ENCODE results near the gene PTX4. TPM values are rescaled to one million over a fixed set of nuclear protein-coding genes. Genes with fewer than 3 reads are reported as not detected.

Gene PTX4
- total RNA-seq, 1 donor from 2014 or later: not detected

DNA sequence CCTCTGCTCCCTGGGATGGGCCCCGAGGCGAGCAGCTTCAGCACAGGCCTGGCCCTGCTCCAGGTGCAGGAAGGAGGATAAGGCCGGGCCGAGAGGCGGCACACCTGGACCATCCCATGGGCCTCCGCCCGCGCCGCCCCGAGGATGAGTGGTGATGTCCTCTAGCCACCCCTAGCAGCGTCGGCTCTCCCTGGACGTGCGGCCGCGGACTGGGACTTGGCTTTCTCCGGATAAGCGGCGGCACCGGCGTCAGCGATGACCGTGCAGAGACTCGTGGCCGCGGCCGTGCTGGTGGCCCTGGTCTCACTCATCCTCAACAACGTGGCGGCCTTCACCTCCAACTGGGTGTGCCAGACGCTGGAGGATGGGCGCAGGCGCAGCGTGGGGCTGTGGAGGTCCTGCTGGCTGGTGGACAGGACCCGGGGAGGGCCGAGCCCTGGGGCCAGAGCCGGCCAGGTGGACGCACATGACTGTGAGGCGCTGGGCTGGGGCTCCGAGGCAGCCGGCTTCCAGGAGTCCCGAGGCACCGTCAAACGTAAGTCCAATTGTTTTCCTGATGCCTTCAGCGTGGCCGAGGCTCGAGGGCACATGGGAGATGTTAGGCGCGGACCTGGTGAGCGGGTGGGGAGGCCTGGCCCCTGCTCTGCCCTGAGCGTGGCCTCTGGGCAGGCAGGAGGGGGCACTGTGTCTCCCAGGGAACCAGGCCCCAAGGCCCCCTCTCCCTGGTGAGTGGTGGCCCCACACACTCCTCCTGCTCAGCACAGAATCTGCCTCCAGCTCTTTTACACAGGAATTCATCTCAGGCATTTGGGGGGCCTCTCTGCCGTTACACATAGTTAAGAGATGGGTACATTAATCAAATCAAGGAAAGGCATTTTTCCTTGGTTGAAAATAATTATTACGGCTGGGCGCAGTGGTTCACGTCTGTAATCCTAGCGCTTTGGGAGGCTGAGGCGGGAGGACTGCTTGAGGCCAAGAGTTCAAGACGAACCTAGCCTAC lies 45.6 kb upstream of the PTX4 start:
- H3K9me3 ChIP-seq: no peaks in the 10 kb centered on the region
- peaks cover 45% of the 10 kb centered on the region for H3K4me1 ChIP-seq
- peak overlapping the region; percentile 92 for H3K27ac ChIP-seq
- no peaks in the 10 kb centered on the region for H3K27me3 ChIP-seq
- intact Hi-C loops (cut with DNase I): no loop called here
- H3K36me3 ChIP-seq: peaks cover 31% of the 10 kb centered on the region
- DNase-seq: no peak
- TF ChIP-seq, protein P1, sequence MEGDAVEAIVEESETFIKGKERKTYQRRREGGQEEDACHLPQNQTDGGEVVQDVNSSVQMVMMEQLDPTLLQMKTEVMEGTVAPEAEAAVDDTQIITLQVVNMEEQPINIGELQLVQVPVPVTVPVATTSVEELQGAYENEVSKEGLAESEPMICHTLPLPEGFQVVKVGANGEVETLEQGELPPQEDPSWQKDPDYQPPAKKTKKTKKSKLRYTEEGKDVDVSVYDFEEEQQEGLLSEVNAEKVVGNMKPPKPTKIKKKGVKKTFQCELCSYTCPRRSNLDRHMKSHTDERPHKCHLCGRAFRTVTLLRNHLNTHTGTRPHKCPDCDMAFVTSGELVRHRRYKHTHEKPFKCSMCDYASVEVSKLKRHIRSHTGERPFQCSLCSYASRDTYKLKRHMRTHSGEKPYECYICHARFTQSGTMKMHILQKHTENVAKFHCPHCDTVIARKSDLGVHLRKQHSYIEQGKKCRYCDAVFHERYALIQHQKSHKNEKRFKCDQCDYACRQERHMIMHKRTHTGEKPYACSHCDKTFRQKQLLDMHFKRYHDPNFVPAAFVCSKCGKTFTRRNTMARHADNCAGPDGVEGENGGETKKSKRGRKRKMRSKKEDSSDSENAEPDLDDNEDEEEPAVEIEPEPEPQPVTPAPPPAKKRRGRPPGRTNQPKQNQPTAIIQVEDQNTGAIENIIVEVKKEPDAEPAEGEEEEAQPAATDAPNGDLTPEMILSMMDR (IDR thresholded peaks at IDR 0.05): no peak
- H3K4me3 ChIP-seq: peak overlapping the region; percentile 75
- ATAC-seq: no peak

DNA sequence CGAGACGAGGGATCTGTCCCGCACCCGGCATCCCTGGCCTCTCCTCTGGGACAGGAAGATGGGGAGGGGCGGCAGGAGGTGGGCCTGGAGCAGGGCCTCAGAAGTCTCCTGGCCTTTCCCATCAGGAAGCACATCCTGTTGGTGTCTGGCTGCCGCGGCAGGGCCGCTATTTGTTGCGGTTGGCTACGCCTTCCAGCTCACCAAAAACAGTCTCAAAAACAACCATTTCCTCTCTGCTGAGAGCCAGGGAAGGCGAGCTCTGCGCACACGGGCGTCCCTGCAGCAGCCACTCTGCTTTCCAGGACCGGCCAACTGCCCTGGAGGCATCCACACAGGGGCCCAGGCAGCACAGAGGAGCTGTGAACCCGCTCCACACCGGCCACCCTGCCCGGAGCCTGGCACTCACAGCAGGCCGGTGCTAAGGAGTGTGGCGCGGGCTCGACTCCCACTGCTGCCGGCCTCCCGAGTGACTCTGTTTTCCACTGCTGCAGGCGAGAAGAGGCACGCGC lies 44.8 kb upstream of the PTX4 start, which contains the start of gene TMEM204:
TSS of gene TMEM204 (plus strand) at position 224 of the 509 bp plus-strand sequence. CDS start 610 bp downstream, outside the sequence.
- peaks cover 45% of the 10 kb centered on the region for H3K4me1 ChIP-seq

DNA sequence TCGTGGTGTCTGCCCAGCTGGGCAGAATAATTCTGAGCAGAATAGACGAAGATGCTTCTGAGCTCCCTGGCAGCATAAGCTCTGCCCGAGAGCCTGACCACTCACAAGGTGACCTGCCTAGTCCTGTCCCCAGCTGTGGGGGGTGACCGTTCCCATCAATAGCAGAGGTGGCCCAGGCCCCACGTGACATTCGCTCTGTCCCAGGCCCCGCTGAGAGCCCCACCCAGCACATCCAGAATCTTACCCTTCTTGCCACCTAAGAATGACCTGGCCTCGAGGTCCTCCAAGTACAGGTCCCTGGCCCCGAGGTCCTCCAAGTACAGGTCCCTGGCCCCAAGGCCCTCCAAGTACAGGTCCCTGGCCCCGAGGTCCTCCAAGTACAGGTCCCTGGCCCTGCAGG lies 44.0 kb upstream of the PTX4 start:
- H3K27me3 ChIP-seq: no peaks in the 10 kb centered on the region
- peaks cover 19% of the 10 kb centered on the region for H3K36me3 ChIP-seq
- ATAC-seq (no peak), DNase-seq (no peak)
- H3K4me1 ChIP-seq: peaks cover 39% of the 10 kb centered on the region
- H3K27ac ChIP-seq: peak overlapping the region; percentile 92
- TF ChIP-seq, protein P1 (IDR thresholded peaks at IDR 0.05): no peak
- peak overlapping the region; percentile 75 for H3K4me3 ChIP-seq
- intact Hi-C loops (cut with DNase I): no loop called here
- no peaks in the 10 kb centered on the region for H3K9me3 ChIP-seq

More for the DNA sequence above, 44.8 kb upstream of the PTX4 start, which contains the start of gene TMEM204:
- peak within 1 kb of the TSS; percentile 75 for H3K4me3 ChIP-seq
- ATAC-seq (peak; percentile 46), DNase-seq (peak; percentile 80)
- no peaks in the 10 kb centered on the region for H3K9me3 ChIP-seq
- intact Hi-C loops (cut with DNase I): no loop called here
- TF ChIP-seq, protein P1 (IDR thresholded peaks at IDR 0.05): no peak
- peak within 1 kb of the TSS; percentile 92 for H3K27ac ChIP-seq
- peaks cover 26% of the 10 kb centered on the region for H3K36me3 ChIP-seq
- no peaks in the 10 kb centered on the region for H3K27me3 ChIP-seq

DNA sequence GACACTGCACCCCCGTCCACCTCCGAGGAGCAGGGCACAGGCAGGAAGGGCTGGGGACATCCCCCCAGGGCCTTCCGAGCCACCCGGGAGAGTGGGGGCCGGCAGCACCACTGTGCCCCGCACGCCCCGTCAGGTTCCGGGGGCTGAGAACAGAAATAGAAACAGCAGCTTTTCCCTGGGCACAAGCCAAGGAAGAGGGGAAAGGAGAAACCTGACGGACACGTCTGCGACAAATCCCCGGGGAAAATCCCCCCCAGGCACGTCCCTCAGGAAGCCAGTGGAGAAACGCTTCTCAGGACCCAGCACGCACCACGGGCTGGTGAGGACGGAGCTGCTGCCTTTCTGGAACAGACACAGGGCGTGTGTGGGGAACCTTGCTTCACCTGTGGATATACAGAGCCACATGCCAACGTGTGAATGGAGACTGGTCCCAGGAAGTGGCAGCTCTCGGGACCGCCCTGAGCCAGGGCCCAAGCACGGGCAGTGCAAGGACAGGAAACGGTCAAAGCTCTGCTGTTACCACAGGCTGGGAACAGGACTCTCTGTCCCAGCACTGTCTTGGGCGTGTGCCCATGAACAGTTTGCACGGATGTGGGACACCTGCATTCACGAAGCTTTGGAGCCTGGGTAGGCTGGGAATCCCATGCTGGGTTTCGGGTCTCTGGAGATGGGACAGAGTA lies 43.5 kb upstream of the PTX4 start:
- DNase-seq (no peak), ATAC-seq (peak; percentile 40)
- TF ChIP-seq, protein P1 (IDR thresholded peaks at IDR 0.05): no peak
- Histone ChIP-seq H3K9me3 (no peaks in the 10 kb centered on the region), H3K36me3 (peaks cover 13% of the 10 kb centered on the region), H3K27me3 (no peaks in the 10 kb centered on the region), H3K27ac (peak overlapping the region; percentile 92), H3K4me1 (peaks cover 43% of the 10 kb centered on the region), H3K4me3 (peak overlapping the region; percentile 75)
- intact Hi-C loops (cut with DNase I): no loop called here

DNA sequence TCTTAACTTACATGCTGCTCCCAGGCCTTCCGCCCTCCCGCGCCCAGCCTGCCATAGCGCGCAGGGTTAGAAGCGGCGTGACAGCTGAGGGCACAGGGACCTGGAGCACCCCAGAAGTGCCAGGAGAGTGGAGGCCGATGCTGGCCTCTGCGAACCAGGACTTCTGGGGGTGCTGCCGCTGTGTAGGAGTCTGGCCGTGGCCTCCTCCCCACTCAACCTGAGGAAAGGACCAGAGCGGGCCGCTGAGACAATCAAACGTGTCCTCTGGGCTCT lies 42.8 kb upstream of the PTX4 start:
- TF ChIP-seq, protein P1 (IDR thresholded peaks at IDR 0.05): no peak
- H3K9me3 ChIP-seq: no peaks in the 10 kb centered on the region
- no peak for DNase-seq
- peak overlapping the region; percentile 92 for H3K27ac ChIP-seq
- ATAC-seq: no peak
- peaks cover 7% of the 10 kb centered on the region for H3K36me3 ChIP-seq
- H3K4me1 ChIP-seq: peaks cover 48% of the 10 kb centered on the region
- no peaks in the 10 kb centered on the region for H3K27me3 ChIP-seq
- intact Hi-C loops (cut with DNase I): no loop called here
- peak overlapping the region; percentile 30 for H3K4me3 ChIP-seq
